HEK293T (cell line): ENCODE measurements around the gene DNASE1L2.

Experiments
- ELF4 ChIP-seq: fragments of 450-650 bp; IDR thresholded peaks from 2 replicates; pipeline ENCODE4 v1.6.1; 2017; ENCODE audit warnings: antibody characterized with exemption
- FOXM1 ChIP-seq: fragments of 450-650 bp; IDR thresholded peaks from 2 replicates; pipeline ENCODE4 v1.6.1; 2017; ENCODE audit warnings: mild to moderate bottlenecking, borderline replicate concordance
- SUZ12 ChIP-seq: fragments of 450-650 bp; IDR thresholded peaks from 2 replicates; pipeline ENCODE4 v1.6.1; 2016; ENCODE audit warnings: mild to moderate bottlenecking

GRCh38 chr16:2195322-2196161 is 40.7 kb upstream of the DNASE1L2 start:
- no peak for TF ChIP-seq FOXM1
- no peak for TF ChIP-seq ELF4
- no peak for TF ChIP-seq SUZ12
